HG02678 (cell line): Measurements from ENCODE around the gene PEX7.
"Not testable (repeated sequence)": the region's sequence is repeated elsewhere in the genome, so short reads cannot be mapped to it uniquely, and the experiment has no call there.

Source experiments
- ATAC-seq: cut with Tn5 transposase; IDR thresholded peaks from one replicate; pipeline ENCODE4 v1.9.1; 2021; ENCODE audit warnings: mild to moderate bottlenecking, moderate library complexity; ENCODE audit not compliant: unreplicated experiment

PEX7 gene

GRCh38 chr6:136893187-136893586 is 70.8 kb downstream of the PEX7 start:
- ATAC-seq = no peak

- no peak for ATAC-seq
Measured at GRCh38 chr6:136895901-136896300, 73.5 kb downstream of the PEX7 start.

- ATAC-seq = no peak
Measured at GRCh38 chr6:136897071-136897470, 74.7 kb downstream of the PEX7 start.

- no peak for ATAC-seq
Measured at GRCh38 chr6:136901212-136901784, 78.9 kb downstream of the PEX7 start.

- ATAC-seq = not testable (repeated sequence)
Measured at GRCh38 chr6:136904477-136904876, 82.1 kb downstream of the PEX7 start.

- no peak for ATAC-seq
Measured at GRCh38 chr6:136914947-136915346, 92.6 kb downstream of the PEX7 start.

- ATAC-seq = no peak
Measured at GRCh38 chr6:136918706-136919105, 96.3 kb downstream of the PEX7 start.

GRCh38 chr6:136920216-136920615 is 97.8 kb downstream of the PEX7 start:
- no peak for ATAC-seq

- ATAC-seq = no peak
Measured at GRCh38 chr6:136920671-136921380, 98.4 kb downstream of the PEX7 start.

GRCh38 chr6:136921381-136921935 is 99.1 kb downstream of the PEX7 start:
- ATAC-seq = no peak

GRCh38 chr6:136921936-136922684 is 99.7 kb downstream of the PEX7 start, which contains the start of gene SLC35D3:
Gene SLC35D3, plus strand, starts transcription at chr6:136922301. Its CDS starts 128 bp downstream, at chr6:136922429.
- no peak for ATAC-seq

GRCh38 chr6:136922685-136923006 is 100.3 kb downstream of the PEX7 start:
- ATAC-seq = no peak

- no peak for ATAC-seq
Measured at GRCh38 chr6:136923116-136923953, 100.9 kb downstream of the PEX7 start.

- ATAC-seq = no peak
Measured at GRCh38 chr6:136923954-136924673, 101.7 kb downstream of the PEX7 start.

GRCh38 chr6:136926383-136926782 is 104.0 kb downstream of the PEX7 start:
- no peak for ATAC-seq

- ATAC-seq = peak; percentile 46
Measured at GRCh38 chr6:136927292-136927691, 104.9 kb downstream of the PEX7 start.

- ATAC-seq = no peak
Measured at GRCh38 chr6:136930528-136930927, 108.1 kb downstream of the PEX7 start.

- no peak for ATAC-seq
Measured at GRCh38 chr6:136932599-136932998, 110.2 kb downstream of the PEX7 start.

GRCh38 chr6:136945072-136945471 is 122.7 kb downstream of the PEX7 start:
- no peak for ATAC-seq

- no peak for ATAC-seq
Measured at GRCh38 chr6:136945711-136946121, 123.3 kb downstream of the PEX7 start.
